ENCODE data around the gene POLR1A.

GRCh38 chr2:86032861-86033595 lies 72.7 kb downstream of the POLR1A start:
- TF ChIP-seq CTCF (conservative IDR thresholded peaks at IDR 0.05 in 1 of 2, IDR thresholded peaks at IDR 0.05 in 1 of 2; ENCODE audit: extremely low read depth in 1 of 2, insufficient read depth in 1 of 2, low read depth in 1 of 2, low read length in 2 of 2) (no peak), EZH2 (IDR thresholded peaks at IDR 0.05; ENCODE audit: borderline replicate concordance, low read length) (no peak)

Data from mammary epithelial cell (primary cell).